Stimulated activated CD4-positive, alpha-beta T cell treated with anti-CD3 and anti-CD28 coated beads, TNF-alpha, amount 100 ng/mL, for 1 hour (primary cell): ENCODE measurements around the gene REEP1.

Experiments
- DNase-seq, 3 donors: peaks; one replicate each; pipeline ENCODE4 v3.0.0-alpha.2; 2020; ENCODE audit warnings: low read depth in 3 of 3, low spot score in 1 of 3

The REEP1 gene

GRCh38 chr2:86337244-86337835, at the start of gene REEP1:
REEP1 (minus strand) TSS chr2:86337626; CDS start chr2:86337510, 116 bp downstream.
- DNase-seq: no peak

DNA sequence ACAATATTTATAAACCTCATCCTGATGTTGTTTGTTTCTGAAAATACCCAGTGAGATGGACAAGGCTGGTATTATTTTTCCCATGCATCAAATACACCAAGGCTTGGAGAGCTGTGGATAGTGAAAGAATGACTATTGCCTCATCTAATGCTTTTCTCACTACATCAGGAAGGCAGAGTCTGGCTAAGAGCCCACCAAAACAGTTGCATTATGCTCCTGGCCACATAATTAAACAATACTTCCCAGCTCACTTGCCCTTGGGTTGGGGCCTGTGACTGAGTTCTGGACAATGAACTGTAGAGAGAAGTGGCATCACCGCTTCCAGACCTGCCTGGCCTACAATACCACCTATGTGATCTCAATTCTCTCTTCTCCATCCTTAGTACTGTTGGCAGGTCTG, 46.4 kb upstream of the REEP1 start:
- DNase-seq: no peak

DNA sequence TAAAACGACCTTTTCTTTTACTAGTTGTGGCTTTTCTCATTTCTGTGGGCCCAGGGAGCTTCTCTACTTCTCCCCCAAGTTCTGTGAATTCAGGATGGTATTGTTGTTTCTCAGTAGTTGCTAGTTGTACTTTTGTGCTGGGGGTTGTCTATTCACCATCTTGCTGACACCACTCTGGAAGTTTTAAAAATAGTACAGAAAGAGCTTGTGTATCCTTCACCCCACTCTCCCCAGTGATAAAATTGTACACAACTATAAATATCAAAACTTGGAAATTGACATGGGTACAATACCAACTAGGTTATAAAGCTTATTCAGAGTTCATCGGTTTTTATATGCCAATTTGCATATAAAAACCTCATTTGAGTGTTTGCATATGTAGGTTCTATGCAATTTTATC, 45.3 kb upstream of the REEP1 start:
- no peak for DNase-seq

DNA sequence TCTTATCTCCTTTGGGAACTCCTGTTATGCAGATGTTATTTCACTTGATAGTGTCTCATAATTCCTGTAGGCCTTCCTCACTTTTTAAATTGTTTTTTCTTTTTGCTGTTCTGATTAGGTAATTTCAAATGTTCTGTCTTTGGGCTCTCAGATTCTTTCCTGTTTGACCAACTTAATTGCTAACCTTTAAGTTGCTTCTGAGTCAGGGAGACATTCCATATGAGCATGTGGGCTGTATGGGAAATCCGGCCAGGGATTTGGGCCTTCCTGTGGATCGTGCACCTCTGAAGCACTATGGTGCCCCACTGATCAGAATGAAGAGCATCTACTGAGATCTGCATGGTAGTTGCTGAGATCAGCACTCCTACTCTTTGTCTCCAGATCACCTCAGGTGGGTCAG, 44.7 kb upstream of the REEP1 start:
- DNase-seq: no peak

- DNase-seq: no peak
These were observed 41.0 kb upstream of the REEP1 start for GRCh38 chr2:86378469-86378868.

GRCh38 chr2:86375623-86376022, 38.2 kb upstream of the REEP1 start:
- no peak for DNase-seq

DNA sequence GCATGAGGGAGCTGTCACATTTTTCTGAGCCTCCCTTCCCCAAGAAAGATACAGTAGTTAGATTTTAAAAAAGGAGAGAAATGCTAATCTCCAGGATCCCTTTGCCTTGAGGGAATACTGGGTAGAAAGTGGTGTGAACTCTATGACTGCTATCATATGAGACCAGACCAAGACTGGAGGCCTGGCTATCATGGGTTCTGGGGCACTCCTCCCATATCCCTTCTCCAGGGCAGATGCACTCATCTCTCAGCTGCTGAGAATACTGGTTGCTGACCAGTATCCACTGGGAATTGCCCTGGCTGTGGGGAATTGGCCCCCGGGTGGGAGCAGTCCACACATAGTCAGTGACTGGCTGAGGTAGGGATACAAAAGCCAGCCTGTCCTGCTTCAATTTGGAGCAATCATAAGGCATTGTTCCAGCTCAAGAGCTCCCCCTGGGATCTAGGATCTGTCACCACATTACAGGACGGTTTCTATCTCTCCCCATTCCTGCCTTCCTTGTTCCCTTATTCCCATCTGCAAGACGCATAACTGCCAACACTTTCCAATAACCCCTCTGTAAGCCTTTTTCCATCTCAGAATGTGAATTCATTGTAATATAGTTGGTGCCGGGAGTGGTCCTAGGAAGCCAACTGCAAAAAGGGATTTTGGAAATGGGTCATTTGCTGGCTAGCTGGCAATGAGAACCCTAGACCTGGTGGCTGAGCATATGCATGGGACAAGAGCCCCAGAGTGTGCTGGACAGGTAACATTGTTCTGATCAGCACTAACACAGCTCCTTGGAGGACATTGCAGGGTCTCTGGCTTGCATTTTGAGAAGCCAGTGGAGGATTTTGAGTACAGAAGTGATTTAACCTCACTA, 35.4 kb upstream of the REEP1 start:
- no peak for DNase-seq

- no peak for DNase-seq
These were observed 34.7 kb upstream of the REEP1 start for GRCh38 chr2:86372133-86372532.

DNA sequence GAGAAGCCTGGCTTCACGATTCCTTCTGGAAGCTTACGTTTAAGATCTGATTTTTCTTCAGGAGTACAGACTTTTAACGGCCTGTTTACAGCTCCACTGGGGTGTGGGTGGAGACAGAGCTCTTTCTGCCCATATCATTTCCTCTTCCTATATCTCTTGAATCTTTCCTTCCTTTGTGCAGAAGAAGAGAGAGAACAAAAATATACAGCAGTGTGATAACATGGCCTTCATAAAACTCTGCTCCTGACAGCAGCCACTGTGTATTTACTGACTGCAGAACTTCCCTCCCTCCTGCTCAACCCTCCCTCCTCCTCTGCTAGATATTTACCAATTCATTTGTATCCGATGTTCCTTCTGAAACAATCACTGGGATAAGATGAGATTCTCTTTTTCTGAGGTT, 34.1 kb upstream of the REEP1 start:
- DNase-seq: no peak

DNA sequence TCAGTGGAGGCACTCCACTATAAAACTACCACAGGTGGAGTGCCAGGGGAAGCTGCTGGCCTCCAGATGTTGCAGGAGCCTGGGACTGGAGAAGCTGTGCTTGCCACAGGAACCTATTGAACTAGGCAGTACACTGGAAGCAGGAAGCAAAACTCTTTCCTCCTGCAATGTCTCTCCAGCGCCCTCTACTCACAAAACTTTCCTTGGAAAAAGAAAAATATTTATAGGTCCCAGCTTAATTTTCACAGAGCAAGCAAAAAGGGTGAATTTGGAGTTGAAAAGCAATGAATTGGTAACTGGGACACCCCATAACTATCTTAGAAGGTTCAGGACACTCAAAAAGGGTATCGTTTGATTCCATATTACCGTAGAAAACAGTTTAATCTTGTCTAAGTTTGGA, 33.2 kb upstream of the REEP1 start:
- no peak for DNase-seq

GRCh38 chr2:86368161-86368824, 30.9 kb upstream of the REEP1 start:
- peak in 1 of 3 donors; percentile 26 for DNase-seq

GRCh38 chr2:86367499-86367777, 30.0 kb upstream of the REEP1 start:
- DNase-seq: no peak

GRCh38 chr2:86366651-86367498, 29.4 kb upstream of the REEP1 start:
- no peak for DNase-seq

GRCh38 chr2:86364894-86365293, 27.5 kb upstream of the REEP1 start:
- DNase-seq: no peak

GRCh38 chr2:86360776-86361175, 23.4 kb upstream of the REEP1 start:
- DNase-seq: no peak

DNA sequence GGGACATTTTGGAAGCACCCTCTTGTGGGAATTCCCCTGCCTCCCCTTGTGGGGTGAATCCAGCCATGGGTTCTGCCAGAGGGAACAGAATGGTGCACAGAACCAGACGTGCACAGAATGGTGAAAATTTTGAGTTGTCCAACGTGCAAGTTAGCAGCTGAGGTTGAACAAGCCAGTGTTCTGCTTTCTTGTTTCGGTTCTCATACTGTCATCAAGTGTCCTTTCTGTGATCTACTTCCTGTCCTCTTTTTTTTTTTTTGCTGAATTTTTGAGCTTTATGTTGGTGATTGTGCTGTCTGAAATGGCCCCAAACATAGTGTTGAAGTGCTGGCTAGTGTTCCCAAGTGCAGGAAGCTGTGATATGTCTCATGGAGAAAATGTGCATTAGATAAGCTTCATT, 21.5 kb upstream of the REEP1 start:
- no peak for DNase-seq

- no peak for DNase-seq
These were observed 20.1 kb upstream of the REEP1 start for GRCh38 chr2:86357392-86357963.

- no peak for DNase-seq
These were observed 15.3 kb upstream of the REEP1 start for GRCh38 chr2:86352727-86353221.

DNA sequence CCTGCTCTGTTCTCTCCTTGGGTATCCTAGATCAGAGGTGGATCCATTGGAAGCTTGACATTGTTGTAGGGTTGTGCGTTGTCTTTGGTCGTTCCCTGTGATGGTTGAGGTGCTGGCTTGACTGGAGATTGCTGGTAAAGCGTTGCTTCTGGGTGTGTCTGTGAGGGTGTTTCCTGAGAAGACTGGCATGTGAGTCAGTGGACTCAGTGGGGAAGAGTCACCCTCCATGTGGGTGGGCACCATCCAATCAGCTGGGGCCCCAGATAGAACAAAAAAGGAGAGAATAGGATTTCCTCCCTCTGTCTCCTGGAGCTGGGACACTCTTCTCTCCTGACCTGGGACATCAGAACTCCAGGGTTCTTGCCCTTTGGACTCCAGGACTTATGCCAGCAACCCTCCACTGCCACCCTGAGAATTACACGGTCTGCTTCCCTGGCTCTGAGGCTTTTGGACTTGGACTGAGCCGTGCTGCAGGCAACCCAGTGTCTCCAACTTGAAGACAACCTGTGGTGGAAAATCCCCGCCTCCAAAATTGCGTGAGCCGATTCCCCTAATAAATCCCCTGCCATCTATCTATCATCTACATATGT, 14.8 kb upstream of the REEP1 start:
- DNase-seq: no peak

DNA sequence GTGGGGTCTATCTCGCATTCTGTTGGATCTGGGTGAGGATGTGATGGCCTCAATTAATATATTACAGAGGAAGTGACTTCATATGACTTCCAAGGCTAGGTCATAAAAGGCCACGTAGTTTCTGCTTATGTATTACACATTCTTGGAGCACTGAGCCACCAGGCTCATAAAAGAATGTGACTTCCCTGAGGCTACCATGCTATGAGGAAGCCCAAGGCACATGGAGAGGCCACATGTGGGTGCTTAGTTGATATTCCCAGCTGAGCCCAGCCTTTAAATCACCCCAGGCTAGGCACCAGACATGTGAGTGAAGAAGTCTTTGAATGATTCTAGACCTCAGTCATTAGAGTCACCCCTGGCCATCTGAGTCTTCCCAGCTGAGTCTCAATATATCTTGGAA, 13.3 kb upstream of the REEP1 start:
- no peak for DNase-seq

DNA sequence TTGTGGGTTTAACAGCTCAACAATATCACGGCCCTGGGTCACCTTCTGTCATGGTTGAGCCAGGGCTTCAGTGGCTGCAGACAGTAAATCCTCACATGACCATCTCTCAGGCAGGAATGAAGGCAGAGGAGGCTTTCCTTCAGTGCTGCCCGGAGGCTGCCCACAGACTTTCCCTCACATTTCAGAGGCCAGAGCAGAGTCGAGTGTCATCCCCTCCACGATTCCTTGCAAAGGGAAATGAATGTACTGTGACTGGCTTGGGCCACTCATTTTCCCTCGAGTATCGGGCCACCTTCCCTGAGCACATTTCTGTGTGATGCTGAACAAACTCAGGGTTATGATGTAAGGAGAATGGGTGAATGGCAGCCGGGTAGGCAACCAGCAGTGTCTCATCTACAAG, 10.0 kb upstream of the REEP1 start:
- no peak for DNase-seq
